ENCODE measurements around the gene POMC. TPM values are rescaled to one million over a fixed set of nuclear protein-coding genes. Genes with fewer than 3 reads are reported as not detected.

POMC gene
- total RNA-seq, 1 donor from 2014 or later = not detected

DNA sequence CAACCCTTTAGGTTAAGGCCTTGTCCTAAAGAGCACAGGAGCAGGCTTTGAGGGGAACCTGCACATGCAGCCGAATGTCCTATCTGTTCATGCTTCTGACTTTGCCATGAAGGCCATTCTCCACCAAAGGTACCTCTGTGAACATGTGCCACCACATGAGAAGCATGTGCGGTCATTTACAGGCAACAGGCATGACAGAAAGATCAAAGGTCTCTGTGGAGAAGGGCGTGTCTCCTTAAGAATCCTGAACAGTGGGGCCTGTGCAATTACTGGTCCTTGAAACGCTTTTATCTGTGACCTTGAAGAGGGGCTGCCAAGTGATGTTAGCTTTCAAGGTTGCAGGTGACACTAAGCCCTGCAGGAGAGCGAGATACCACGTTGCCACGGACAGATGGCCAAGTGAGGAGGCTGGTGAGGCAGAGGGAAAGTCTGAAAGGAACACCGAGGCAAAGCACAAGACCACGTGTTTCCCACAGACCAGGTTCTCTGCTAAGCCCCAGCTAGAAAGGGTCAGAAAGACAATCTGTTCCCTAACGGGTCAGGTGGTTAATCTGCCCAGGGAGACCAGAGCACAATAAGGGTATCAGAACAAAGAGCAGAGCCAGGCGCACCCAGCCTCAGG lies 19.5 kb upstream of the POMC start:
- Mint-ChIP-seq H3K4me3 (ENCODE audit: unreplicated experiment) (no peak overlapping the region), H3K27ac (ENCODE audit: unreplicated experiment) (no peak overlapping the region)
- no peaks in the 10 kb centered on the region for H3K4me1 ChIP-seq (ENCODE audit: insufficient read depth, low read length)

DNA sequence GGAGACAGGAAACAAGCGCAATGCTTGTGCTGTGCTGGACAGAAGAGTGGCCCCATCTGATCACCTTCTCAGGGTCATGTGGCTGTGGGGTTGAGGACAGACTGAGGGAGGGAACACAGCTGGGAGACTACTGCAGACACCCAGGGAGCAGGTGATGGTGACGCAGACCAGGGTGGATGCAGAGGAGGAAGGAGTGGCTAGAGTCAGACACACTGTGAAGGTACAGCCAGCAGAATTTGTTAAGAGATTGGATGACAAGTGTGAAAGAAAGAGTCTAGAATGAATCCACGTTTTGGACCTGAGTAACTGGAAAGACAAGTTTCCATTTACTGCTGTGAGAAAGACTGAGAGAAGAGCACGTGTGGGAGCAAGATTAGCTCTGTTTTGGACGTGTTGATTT lies 15.9 kb upstream of the POMC start:
- DNase-seq (ENCODE audit: low read depth) (no peak), FAIRE-seq (no peak)
- Histone ChIP-seq H3K9me3 (ENCODE audit: insufficient read depth, low read depth, low read length) (no peaks in the 10 kb centered on the region), H3K27me3 (ENCODE audit: insufficient read depth, low read length) (peaks cover 3% of the 10 kb centered on the region), H2AFZ (ENCODE audit: low read depth, low read length) (no peak overlapping the region), H3K4me1 (ENCODE audit: insufficient read depth, low read length) (no peaks in the 10 kb centered on the region), H3K4me2 (ENCODE audit: low read length) (no peak overlapping the region), H3K9ac (ENCODE audit: low read length) (no peak overlapping the region), H3K4me3 (ENCODE audit: insufficient read depth, low read depth, low read length) (no peak overlapping the region), H3K27ac (ENCODE audit: low read depth, low read length) (no peak overlapping the region), H3K36me3 (ENCODE audit: insufficient read depth, low read length) (no peaks in the 10 kb centered on the region), H4K20me1 (ENCODE audit: insufficient read depth, low read length) (no peaks in the 10 kb centered on the region), H3K79me2 (ENCODE audit: insufficient read depth, low read length) (no peaks in the 10 kb centered on the region)
- TF ChIP-seq, protein P1, sequence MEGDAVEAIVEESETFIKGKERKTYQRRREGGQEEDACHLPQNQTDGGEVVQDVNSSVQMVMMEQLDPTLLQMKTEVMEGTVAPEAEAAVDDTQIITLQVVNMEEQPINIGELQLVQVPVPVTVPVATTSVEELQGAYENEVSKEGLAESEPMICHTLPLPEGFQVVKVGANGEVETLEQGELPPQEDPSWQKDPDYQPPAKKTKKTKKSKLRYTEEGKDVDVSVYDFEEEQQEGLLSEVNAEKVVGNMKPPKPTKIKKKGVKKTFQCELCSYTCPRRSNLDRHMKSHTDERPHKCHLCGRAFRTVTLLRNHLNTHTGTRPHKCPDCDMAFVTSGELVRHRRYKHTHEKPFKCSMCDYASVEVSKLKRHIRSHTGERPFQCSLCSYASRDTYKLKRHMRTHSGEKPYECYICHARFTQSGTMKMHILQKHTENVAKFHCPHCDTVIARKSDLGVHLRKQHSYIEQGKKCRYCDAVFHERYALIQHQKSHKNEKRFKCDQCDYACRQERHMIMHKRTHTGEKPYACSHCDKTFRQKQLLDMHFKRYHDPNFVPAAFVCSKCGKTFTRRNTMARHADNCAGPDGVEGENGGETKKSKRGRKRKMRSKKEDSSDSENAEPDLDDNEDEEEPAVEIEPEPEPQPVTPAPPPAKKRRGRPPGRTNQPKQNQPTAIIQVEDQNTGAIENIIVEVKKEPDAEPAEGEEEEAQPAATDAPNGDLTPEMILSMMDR (IDR thresholded peaks at IDR 0.05; ENCODE audit: insufficient read depth, low read depth, low read length) = no peak
- TF ChIP-seq EZH2 (IDR thresholded peaks at IDR 0.05; ENCODE audit: insufficient read depth, low read length) = no peak
- no peaks in the 10 kb centered on the region for H3K9me3 Mint-ChIP-seq (ENCODE audit: unreplicated experiment)
- no peak overlapping the region for H3K27ac Mint-ChIP-seq (ENCODE audit: unreplicated experiment)
- H3K4me3 Mint-ChIP-seq (ENCODE audit: unreplicated experiment) = no peak overlapping the region
- H3K36me3 Mint-ChIP-seq (ENCODE audit: low read depth, unreplicated experiment) = no peaks in the 10 kb centered on the region
- no peaks in the 10 kb centered on the region for H3K4me1 Mint-ChIP-seq (ENCODE audit: low read depth, unreplicated experiment)
- peaks cover 16% of the 10 kb centered on the region for H3K27me3 Mint-ChIP-seq (ENCODE audit: low read depth, unreplicated experiment)

More for the DNA sequence above, 19.5 kb upstream of the POMC start:
- Histone ChIP-seq H3K27me3 (ENCODE audit: insufficient read depth, low read length) (peaks cover 3% of the 10 kb centered on the region), H3K4me2 (ENCODE audit: low read length) (no peak overlapping the region), H3K27ac (ENCODE audit: low read depth, low read length) (no peak overlapping the region), H3K4me3 (ENCODE audit: insufficient read depth, low read depth, low read length) (no peak overlapping the region), H2AFZ (ENCODE audit: low read depth, low read length) (no peak overlapping the region), H3K79me2 (ENCODE audit: insufficient read depth, low read length) (no peaks in the 10 kb centered on the region), H3K9me3 (ENCODE audit: insufficient read depth, low read depth, low read length) (no peaks in the 10 kb centered on the region), H4K20me1 (ENCODE audit: insufficient read depth, low read length) (no peaks in the 10 kb centered on the region), H3K9ac (ENCODE audit: low read length) (no peak overlapping the region), H3K36me3 (ENCODE audit: insufficient read depth, low read length) (no peaks in the 10 kb centered on the region)
- H3K9me3 Mint-ChIP-seq (ENCODE audit: unreplicated experiment) = no peaks in the 10 kb centered on the region
- H3K4me1 Mint-ChIP-seq (ENCODE audit: low read depth, unreplicated experiment) = no peaks in the 10 kb centered on the region
- DNase-seq (ENCODE audit: low read depth) = no peak
- TF ChIP-seq EZH2 (IDR thresholded peaks at IDR 0.05; ENCODE audit: insufficient read depth, low read length) = no peak
- TF ChIP-seq, protein P1 (IDR thresholded peaks at IDR 0.05; ENCODE audit: insufficient read depth, low read depth, low read length) = no peak
- H3K36me3 Mint-ChIP-seq (ENCODE audit: low read depth, unreplicated experiment) = no peaks in the 10 kb centered on the region
- peaks cover 16% of the 10 kb centered on the region for H3K27me3 Mint-ChIP-seq (ENCODE audit: low read depth, unreplicated experiment)
- no peak for FAIRE-seq

DNA sequence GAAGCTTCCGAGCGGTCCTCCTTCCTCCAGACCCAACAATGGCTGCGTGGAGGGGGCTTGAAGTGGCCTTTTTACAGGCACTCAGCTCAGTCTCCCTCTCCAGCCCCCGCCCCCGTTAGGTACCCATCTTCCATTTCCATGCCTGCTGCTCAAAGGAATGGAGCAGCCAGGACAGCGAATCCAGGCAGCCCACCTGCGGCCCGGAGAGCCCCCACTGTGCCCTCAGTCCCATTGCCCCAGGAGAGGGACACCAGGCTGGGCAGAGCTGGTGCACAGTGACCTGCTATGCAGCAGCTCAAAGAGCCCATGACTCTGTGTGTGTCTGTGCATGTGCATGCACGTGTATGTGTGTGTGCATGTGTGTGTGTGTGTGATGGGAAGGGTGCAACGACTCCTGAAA lies 10.6 kb upstream of the POMC start:
- H3K36me3 ChIP-seq (ENCODE audit: insufficient read depth, low read length) = no peaks in the 10 kb centered on the region
- H3K9ac ChIP-seq (ENCODE audit: low read length) = no peak overlapping the region
- no peaks in the 10 kb centered on the region for H4K20me1 ChIP-seq (ENCODE audit: insufficient read depth, low read length)
- FAIRE-seq (no peak), DNase-seq (ENCODE audit: low read depth) (no peak)
- no peak overlapping the region for H2AFZ ChIP-seq (ENCODE audit: low read depth, low read length)
- no peak overlapping the region for H3K4me3 Mint-ChIP-seq (ENCODE audit: unreplicated experiment)
- H3K27me3 ChIP-seq (ENCODE audit: insufficient read depth, low read length) = peaks cover 16% of the 10 kb centered on the region
- no peaks in the 10 kb centered on the region for H3K4me1 ChIP-seq (ENCODE audit: insufficient read depth, low read length)
- TF ChIP-seq EZH2 (IDR thresholded peaks at IDR 0.05; ENCODE audit: insufficient read depth, low read length) = no peak
- TF ChIP-seq, protein P1 (IDR thresholded peaks at IDR 0.05; ENCODE audit: insufficient read depth, low read depth, low read length) = no peak
- H3K9me3 Mint-ChIP-seq (ENCODE audit: unreplicated experiment) = no peaks in the 10 kb centered on the region
- H3K4me1 Mint-ChIP-seq (ENCODE audit: low read depth, unreplicated experiment) = no peaks in the 10 kb centered on the region
- H3K36me3 Mint-ChIP-seq (ENCODE audit: low read depth, unreplicated experiment) = no peaks in the 10 kb centered on the region
- H3K27ac ChIP-seq (ENCODE audit: low read depth, low read length) = no peak overlapping the region
- no peak overlapping the region for H3K27ac Mint-ChIP-seq (ENCODE audit: unreplicated experiment)
- peaks cover 32% of the 10 kb centered on the region for H3K27me3 Mint-ChIP-seq (ENCODE audit: low read depth, unreplicated experiment)
- no peak overlapping the region for H3K4me3 ChIP-seq (ENCODE audit: insufficient read depth, low read depth, low read length)
- H3K79me2 ChIP-seq (ENCODE audit: insufficient read depth, low read length) = no peaks in the 10 kb centered on the region
- no peaks in the 10 kb centered on the region for H3K9me3 ChIP-seq (ENCODE audit: insufficient read depth, low read depth, low read length)
- no peak overlapping the region for H3K4me2 ChIP-seq (ENCODE audit: low read length)

All from astrocyte (in vitro differentiated cells and primary cell).